Astrocyte (in vitro differentiated cells and primary cell): ENCODE data around the gene NDUFB11.
"Not testable (repeated sequence)": the region's sequence is repeated elsewhere in the genome, so short reads cannot be mapped to it uniquely, and the experiment has no call there.

ENCODE experiments used
- CTCF ChIP-seq: IDR thresholded peaks from 2 replicates; pipeline ENCODE4 v1.5.1; 2011; ENCODE audit warnings: low read depth, mild to moderate bottlenecking, inconsistent platforms, low read length, moderate library complexity; ENCODE audit not compliant: insufficient read depth
- EZH2 ChIP-seq: IDR thresholded peaks from 2 replicates; pipeline ENCODE4 v1.6.1; 2012; ENCODE audit warnings: mild to moderate bottlenecking, low read length, inconsistent platforms; ENCODE audit not compliant: insufficient read depth

GRCh38 chrX:47110936-47111615 is 33.4 kb downstream of the NDUFB11 start:
- not testable (repeated sequence) for TF ChIP-seq CTCF, EZH2
